Activated CD8-positive, alpha-beta memory T cell treated with anti-CD3 and anti-CD28 coated beads for 36 hours (primary cell): ENCODE results near the gene ZPBP. TPM values are rescaled to one million over a fixed set of nuclear protein-coding genes. Genes with fewer than 3 reads are reported as not detected.

Source experiments
- CTCF ChIA-PET: fragments of 350-600 bp; sonication (Branson Sonifier 250); formaldehyde crosslinking; loops from one replicate; lab custom pipeline; 2021; ENCODE audit warnings: antibody characterized with exemption; lab: Charles Lee
- POLR2A ChIA-PET: fragments of 350-600 bp; sonication (Branson Sonifier 250); formaldehyde crosslinking; loops from one replicate; lab custom pipeline; 2021; ENCODE audit warnings: antibody characterized with exemption; lab: Charles Lee
- total RNA-seq, 2 experiments: library from RNA; stranded (reverse); gene quantifications; one replicate each; pipeline ENCODE4 v1.2.3, GENCODE V29; 2021

The ZPBP gene, protein sequence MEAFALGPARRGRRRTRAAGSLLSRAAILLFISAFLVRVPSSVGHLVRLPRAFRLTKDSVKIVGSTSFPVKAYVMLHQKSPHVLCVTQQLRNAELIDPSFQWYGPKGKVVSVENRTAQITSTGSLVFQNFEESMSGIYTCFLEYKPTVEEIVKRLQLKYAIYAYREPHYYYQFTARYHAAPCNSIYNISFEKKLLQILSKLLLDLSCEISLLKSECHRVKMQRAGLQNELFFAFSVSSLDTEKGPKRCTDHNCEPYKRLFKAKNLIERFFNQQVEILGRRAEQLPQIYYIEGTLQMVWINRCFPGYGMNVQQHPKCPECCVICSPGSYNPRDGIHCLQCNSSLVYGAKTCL
- under 1 TPM in 1 of 2 experiments, not detected in 1; 0.42 TPM for total RNA-seq

GRCh38 chr7:50092579-50093491, at the start of gene ZPBP:
Gene ZPBP, minus strand, starts transcription at chr7:50093246. Its CDS starts 52 bp downstream, at chr7:50093194.
- ChIA-PET CTCF (interaction anchor here (0.7 to 2.3 kb wide), 15 partner anchors 9 to 1070 kb away, joined by 3 to 7 read pairs (median 3); no protein-coding TSS in a partner anchor), POLR2A (no interaction called here)

GRCh38 chr7:50142425-50143017, 49.5 kb upstream of the ZPBP start:
- POLR2A ChIA-PET: no interaction called here
- CTCF ChIA-PET: interaction anchor here (0.7 to 1.3 kb wide), 5 partner anchors 9 to 275 kb away, joined by 3 to 8 read pairs (median 3); no protein-coding TSS in a partner anchor

DNA sequence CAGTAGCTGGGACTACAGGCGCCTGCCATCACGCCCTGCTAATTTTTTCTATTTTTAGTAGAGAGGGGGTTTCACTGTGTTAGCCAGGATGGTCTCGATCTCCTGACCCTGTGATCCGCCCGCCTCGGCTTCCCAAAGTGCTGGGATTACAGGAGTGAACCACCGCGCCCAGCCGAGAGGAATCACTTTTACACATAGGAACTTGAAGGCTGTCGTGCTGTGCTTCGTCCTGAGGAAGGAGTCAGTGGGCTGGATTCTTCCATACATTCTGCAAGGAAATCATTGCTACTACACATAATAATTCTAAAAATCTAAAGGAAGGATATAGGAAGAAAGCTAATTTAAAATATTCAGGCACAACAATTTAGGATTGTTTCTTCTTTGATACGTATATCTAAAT, 48.8 kb upstream of the ZPBP start:
- ChIA-PET CTCF (interaction anchor here (1.3 kb wide), 1 partner anchor 24 kb away, joined by 3 read pairs; no protein-coding TSS in a partner anchor), POLR2A (no interaction called here)

DNA sequence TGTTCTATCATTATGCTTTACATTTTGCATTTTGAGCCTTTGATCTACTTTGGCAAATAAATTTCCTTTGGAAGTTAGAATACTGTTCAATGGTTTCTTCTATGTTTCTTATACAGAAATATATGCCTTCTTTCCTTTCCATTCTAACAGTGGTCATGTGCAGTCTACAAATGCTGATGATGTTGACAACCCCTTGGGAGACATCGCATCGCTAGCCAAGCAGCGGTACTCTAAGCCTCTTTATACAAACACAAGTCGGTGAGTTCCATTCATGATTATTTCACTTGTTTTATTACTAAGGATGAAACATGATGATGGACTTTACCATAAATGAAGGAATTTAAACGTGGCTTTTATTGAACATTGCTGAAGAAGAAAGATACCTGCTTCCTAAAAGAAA, 48.1 kb upstream of the ZPBP start:
- CTCF ChIA-PET: no interaction called here
- POLR2A ChIA-PET: no interaction called here

DNA sequence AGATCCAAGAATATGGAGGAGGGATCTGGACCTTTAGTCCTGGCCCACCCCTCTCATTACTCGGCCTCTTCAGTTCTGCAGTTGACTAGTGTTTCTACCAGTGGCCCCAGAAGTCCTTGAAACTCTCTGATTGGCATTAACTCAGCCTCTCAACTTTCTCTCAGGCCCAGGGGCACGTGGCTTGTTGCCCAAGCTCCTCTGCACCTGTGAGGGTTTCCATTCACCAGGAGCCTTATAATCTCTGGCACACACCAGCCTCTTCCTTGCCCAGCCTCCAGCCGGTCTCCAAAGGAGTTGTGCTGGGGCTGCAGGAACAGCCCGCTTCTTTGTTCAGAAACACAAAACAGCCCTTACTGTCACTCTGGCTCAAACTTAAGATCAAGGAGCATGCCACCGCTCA, 47.6 kb upstream of the ZPBP start:
- ChIA-PET POLR2A (no interaction called here), CTCF (no interaction called here)

DNA sequence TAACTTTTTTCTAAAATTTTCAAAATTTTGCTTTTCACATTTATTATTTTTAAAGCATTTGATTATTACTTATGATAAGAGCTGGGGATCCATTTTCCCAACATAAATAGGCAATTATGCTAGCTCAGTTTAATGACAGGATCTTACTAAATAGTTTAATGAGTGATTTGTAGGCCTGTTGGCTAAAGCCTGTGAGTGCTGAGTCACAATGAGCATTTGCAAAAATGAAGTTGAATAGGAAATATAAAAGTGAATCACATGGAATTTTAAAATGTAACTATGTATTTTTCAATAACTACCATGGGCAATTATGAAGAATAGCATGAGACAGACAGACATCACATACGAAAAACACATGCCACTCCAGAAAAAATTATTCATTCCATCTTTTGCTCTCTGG, 45.1 kb upstream of the ZPBP start:
- ChIA-PET POLR2A (no interaction called here), CTCF (no interaction called here)

DNA sequence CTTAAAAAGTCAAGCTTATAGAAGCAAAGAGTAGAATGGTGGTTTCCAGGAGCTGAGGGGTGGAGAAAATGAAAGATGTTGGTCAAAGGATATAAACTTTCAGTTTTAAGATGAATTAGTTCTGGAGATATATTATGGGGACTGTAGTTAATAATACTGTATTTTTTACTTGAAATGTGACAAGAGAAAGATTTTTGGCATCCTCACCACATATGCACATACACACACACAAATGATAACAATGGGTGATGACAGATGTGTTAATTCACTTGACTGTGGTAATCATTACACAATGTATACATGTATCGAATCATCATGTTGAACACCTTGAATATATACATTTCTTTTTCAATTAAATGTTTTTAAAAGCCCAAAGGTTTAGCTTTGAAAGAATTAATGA, 32.7 kb upstream of the ZPBP start:
- CTCF ChIA-PET: no interaction called here
- POLR2A ChIA-PET: no interaction called here

DNA sequence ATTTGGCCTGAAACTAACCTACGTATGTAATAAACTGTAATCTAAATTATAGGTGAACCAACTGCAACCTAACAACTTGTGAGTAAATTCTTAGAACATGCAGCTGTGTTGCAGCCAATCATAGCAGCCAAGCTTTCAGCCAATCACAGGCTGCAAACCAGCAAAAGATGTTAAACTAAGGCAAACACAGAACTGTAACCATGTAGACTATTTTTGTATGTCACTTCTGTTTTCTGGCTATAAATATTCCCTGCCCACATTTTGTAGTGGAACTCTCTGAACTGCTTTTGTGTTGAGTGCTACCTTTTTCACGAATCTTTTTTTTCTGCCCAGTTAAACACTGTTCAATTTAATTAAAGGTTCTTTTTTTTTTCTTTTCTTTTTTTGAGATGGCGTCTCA, 28.2 kb upstream of the ZPBP start:
- ChIA-PET POLR2A (no interaction called here), CTCF (no interaction called here)

DNA sequence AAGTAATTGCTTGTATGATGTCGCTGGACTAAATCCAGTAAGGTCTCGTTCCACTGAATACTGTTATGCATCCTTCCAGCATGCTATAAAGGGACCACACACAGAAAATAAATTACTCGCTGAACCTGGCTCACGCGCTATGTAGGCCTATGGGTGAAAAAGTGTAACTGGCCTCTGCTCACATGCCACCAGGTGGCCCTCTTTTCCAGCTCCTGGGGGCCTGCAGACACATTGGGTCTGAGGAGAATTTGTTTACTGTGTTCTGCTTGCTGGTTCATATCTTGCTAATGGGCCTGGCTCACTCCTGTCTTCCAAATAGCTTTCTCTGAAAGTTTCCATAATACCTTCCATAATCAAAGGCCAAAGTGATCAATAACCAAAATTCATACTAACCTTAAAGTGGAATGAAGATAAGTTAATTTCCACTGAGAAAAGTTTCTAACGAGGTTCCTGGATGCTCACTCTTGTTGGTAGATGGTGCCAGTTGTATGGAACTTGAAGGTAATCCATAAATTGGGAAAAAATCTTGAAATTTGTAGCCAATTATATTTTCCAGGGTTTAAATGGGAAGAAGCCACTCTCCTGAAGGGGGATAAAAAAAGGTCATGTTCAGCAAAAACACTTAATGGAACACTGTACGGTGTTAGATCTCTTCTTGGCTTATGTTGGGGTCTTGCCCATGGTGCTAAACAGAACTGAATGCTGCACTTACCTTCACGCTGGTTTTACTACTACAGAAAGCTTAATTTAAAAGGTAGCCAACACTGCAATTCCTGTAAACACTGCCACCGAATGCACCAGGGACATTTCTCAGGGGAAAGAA, 27.0 kb upstream of the ZPBP start:
- CTCF ChIA-PET: no interaction called here
- POLR2A ChIA-PET: no interaction called here

GRCh38 chr7:50112250-50112649, 19.2 kb upstream of the ZPBP start:
- CTCF ChIA-PET: no interaction called here
- POLR2A ChIA-PET: no interaction called here

DNA sequence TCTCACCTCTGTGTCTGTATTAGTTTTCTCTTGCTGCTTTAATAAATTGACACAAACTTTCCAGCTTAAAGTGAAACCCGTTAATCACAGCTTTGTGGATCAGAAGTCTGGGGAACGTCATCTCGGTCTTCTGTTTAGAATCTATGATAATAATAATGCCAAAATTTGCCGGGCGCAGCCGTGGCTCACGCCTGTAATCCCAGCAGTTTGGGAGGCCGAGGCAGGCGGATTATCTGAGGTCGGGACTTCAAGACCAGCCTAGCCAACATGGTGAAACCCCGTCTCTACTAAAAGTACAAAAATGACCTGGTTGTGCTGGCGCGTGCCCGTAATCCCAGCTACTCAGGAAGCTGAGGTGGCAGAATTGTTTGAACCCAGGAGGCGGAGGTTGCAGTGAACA, 8.8 kb upstream of the ZPBP start:
- CTCF ChIA-PET: interaction anchor here (1.3 kb wide), 1 partner anchor 9 kb away, joined by 4 read pairs; no protein-coding TSS in a partner anchor
- POLR2A ChIA-PET: no interaction called here

DNA sequence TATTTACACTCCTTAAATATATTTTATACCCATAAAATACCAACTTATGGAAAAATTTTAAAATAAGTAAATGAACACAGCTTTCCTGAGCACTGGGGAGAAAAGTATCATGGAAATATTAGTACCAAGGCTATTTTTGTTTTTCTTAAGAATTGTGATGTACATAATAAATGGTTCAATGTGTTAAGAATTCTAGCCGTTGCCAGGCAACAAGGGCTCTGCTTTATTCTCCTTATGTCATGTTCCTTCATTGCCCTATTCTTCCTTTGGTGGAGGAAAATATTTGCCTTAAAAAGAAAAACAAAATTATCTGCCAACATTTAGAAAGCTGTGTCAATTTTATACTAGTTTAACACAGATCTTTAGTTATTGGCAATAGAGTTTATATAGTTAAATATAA, 2.6 kb upstream of the ZPBP start:
- ChIA-PET CTCF (no interaction called here), POLR2A (no interaction called here)

DNA sequence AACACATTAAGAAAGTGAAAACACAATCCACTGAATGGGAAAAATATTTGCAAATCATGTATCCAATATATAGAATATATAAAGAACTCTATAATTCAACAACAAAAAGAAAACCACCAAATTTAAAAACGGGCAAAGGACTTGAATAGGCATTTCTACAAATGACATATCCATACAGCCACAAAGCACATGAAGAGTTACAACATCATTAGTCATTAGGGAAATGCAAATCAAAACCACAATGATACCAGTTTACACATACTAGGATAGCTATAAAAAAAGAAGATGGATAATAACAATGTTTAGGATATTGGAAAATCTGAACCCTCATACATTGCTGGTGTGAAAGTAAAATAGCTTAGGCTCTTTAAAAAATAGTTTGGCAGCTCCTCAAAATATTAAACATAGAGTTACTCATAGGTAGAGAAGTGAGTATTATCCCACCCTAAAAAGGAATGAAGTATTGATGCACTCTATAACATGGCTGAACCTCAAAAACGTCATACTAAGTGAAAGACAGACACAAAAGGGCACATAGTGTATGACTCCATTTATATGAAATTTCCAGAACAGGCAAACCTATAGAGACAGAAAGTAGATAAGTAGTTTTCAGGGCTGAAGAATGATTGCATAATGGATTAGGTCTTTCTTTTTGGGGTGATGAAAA, 4.5 kb downstream of the ZPBP start:
- ChIA-PET POLR2A (no interaction called here), CTCF (no interaction called here)

DNA sequence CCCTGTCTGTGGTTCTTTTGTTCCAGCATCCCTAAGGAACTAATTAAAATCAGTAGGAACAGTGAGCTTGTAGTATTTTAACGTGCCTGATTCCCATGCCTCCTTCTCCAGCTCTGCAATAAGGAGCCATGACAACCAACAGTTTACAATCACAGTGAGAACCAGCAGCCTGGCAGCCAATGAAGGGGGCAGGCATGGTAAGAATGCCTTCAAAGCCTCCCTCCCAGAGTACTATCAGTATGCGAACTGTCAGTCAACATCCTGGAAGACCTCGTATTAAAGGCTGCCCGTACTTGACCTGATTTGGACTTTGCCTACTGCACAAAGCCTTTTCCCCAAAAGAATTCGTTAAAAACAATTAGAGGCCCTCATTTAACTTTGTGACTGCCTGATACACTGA, 7.7 kb downstream of the ZPBP start:
- ChIA-PET POLR2A (no interaction called here), CTCF (no interaction called here)

DNA sequence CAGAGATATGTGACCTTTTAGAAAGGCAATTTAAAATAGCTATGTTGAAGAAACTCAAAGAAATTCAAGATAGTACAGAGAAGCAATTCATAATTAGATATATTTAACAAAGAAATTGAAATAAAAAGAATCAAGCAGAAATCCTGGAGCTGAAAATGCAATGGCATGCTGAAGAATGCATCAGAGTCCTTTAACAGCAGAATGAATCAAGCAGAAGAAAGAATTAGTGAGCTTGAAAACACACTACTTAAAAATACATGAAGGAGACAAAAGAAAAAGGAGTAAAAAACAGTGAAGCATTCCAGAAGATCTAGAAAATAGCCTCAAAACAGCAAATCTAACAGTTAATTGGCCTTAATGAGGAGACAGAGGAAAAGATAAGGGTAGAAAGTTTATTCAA, 20.0 kb downstream of the ZPBP start:
- ChIA-PET CTCF (no interaction called here), POLR2A (no interaction called here)

- POLR2A ChIA-PET: no interaction called here
These were observed 23.4 kb downstream of the ZPBP start for GRCh38 chr7:50069613-50070012.

DNA sequence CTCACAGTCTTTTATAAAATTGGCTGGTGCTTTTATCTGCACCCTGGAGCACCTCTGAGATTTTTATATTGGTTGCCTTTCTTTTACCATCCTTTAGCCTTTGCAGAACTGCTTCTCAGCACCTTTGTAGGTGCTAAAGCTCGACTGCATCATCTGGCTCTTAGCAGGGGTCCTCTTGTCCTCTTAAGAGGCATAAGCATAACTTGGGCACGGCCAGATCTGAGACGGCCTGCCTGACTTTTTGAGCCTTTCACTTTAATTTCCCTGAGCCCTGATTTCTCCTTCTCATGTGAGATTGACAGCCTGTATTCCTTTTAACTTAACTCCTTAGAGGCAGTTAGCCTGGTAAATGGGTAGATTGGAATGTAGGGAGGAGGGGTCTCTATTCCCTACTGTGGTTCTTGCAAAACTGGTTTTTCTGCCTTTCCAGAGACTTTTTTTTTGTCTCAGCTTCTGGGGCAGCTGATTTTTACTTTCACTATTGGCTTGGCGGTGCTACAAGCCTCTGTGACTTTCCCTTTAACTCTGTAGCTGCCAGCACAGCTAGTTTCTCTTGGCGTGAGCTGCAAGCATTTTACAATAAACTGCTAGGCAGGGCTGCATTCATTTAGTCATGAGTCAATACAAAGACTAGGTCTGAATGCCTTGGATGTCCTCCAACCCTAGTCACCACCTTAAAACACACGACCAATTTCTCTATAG, 24.0 kb downstream of the ZPBP start:
- ChIA-PET POLR2A (no interaction called here), CTCF (no interaction called here)

More at GRCh38 chr7:50069613-50070012, 23.4 kb downstream of the ZPBP start:
- CTCF ChIA-PET: no interaction called here

DNA sequence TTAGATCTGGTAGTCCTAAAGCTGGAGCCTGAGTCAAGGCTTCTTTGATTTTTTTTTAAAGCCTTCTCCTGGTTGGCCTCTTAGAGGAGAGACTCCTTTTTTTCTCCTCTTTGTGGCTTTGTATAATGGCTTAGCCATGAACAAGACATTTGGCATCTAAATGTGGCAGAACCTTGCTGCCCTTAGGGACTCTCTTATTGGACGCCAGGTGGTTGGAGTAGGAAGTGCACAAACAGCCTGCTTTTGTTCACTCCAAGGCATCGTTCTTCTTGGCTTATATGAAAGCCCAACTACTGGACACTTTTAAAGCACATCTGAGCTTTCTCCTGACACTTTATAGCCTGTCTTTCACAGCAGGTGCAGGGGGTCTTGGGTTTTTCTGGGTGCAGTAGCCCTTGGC, 25.0 kb downstream of the ZPBP start:
- ChIA-PET CTCF (interaction anchor here (0.6 kb wide), 1 partner anchor 528 kb away, joined by 3 read pairs; no protein-coding TSS in a partner anchor), POLR2A (no interaction called here)
